ENCODE data around the gene PUS1. TPM values are rescaled to one million over a fixed set of nuclear protein-coding genes. Genes with fewer than 3 reads are reported as not detected.
A peak's percentile ranks its signal among the peaks of the same experiment; 100 is the strongest.
"Not testable (repeated sequence)": the region's sequence is repeated elsewhere in the genome, so short reads cannot be mapped to it uniquely, and the experiment has no call there.

The PUS1 gene
- total and polyA plus RNA-seq, 8 donors, result 7.6 to 35.4 (median 14.7) TPM

DNA sequence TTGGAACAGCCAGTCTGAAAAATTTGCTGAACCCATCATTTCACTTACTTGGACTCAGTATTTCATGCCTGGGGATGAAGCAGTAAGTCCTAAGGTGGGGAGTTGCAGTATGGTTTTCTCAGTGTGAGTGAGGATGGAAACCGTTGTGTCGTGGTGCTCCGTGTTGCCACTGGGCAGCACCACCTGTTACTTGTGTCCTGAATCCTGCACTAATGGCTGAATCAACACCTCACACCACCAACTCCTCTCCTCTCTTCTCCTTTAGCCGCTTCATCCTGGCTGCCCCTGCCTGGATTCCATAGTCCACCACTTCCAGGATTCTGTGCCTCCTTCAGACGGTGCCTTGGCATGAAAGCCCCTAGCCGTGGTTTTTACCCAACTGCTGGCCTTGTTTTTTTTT is 17.7 kb downstream of the PUS1 start:
- Histone ChIP-seq H3K27me3 (no peaks in the 10 kb centered on the region), H3K4me1 (peaks cover 5 to 7% (median 6%) of the 10 kb centered on the region in 3 donors), H3K4me3 (no peak overlapping the region), H3K36me3 (peaks cover 0 to 4% (median 4%) of the 10 kb centered on the region in 3 donors), H3K27ac (no peak overlapping the region), H3K9me3 (no peaks in the 10 kb centered on the region)
- DNase-seq (peak in 1 of 6 donors; percentile 20), FAIRE-seq (no peak), ATAC-seq (no peak)
- WGBS, 2 donors, result 63 to 67% methylated on average over 6 of the region's 6 CpGs
- intact Hi-C loops (cut with DNase I), result no loop called here
- TF ChIP-seq, protein P1, sequence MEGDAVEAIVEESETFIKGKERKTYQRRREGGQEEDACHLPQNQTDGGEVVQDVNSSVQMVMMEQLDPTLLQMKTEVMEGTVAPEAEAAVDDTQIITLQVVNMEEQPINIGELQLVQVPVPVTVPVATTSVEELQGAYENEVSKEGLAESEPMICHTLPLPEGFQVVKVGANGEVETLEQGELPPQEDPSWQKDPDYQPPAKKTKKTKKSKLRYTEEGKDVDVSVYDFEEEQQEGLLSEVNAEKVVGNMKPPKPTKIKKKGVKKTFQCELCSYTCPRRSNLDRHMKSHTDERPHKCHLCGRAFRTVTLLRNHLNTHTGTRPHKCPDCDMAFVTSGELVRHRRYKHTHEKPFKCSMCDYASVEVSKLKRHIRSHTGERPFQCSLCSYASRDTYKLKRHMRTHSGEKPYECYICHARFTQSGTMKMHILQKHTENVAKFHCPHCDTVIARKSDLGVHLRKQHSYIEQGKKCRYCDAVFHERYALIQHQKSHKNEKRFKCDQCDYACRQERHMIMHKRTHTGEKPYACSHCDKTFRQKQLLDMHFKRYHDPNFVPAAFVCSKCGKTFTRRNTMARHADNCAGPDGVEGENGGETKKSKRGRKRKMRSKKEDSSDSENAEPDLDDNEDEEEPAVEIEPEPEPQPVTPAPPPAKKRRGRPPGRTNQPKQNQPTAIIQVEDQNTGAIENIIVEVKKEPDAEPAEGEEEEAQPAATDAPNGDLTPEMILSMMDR (IDR thresholded peaks at IDR 0.05), result no peak

- no peaks in the 10 kb centered on the region for H3K36me3 ChIP-seq
- no peak overlapping the region for H3K27ac ChIP-seq
- FAIRE-seq, result no peak
Measured at GRCh38 chr12:131947482-131948027, 18.5 kb downstream of the PUS1 start.

GRCh38 chr12:131948166-131948712 is 19.2 kb downstream of the PUS1 start:
- intact Hi-C loops (cut with DNase I), result no loop called here
- no peak overlapping the region for H3K27ac ChIP-seq
- TF ChIP-seq, protein P1 (IDR thresholded peaks at IDR 0.05), result no peak
- no peaks in the 10 kb centered on the region for H3K36me3 ChIP-seq
- no peak for ATAC-seq
- no peak overlapping the region for H3K4me3 ChIP-seq
- peaks cover 7 to 13% (median 7%) of the 10 kb centered on the region in 3 donors for H3K4me1 ChIP-seq
- H3K9me3 ChIP-seq, result no peaks in the 10 kb centered on the region
- DNase-seq, result peak in 1 of 6 donors; percentile 12
- H3K27me3 ChIP-seq, result no peaks in the 10 kb centered on the region
- WGBS, 2 donors, result 59 to 89% methylated on average over 1 of the region's 1 CpG
- FAIRE-seq, result no peak

More at GRCh38 chr12:131947482-131948027, 18.5 kb downstream of the PUS1 start:
- Histone ChIP-seq H3K9me3 (no peaks in the 10 kb centered on the region), H3K27me3 (no peaks in the 10 kb centered on the region), H3K4me1 (peaks cover 7 to 12% (median 7%) of the 10 kb centered on the region in 3 donors), H3K4me3 (no peak overlapping the region)
- intact Hi-C loops (cut with DNase I), result no loop called here
- WGBS, 2 donors, result 49 to 57% methylated on average over 8 of the region's 8 CpGs
- ATAC-seq (no peak), DNase-seq (peak in 1 of 6 donors; percentile 11)
- TF ChIP-seq, protein P1 (IDR thresholded peaks at IDR 0.05), result no peak

GRCh38 chr12:131948713-131949430 is 19.8 kb downstream of the PUS1 start:
- H3K36me3 ChIP-seq; ATAC-seq; DNase-seq; H3K9me3 ChIP-seq; intact Hi-C loops (cut with DNase I); H3K27me3 ChIP-seq; FAIRE-seq: not testable (repeated sequence)
- peak overlapping the region in 2 of 4 donors; percentile 90 to 98 for H3K4me3 ChIP-seq
- peaks cover 7 to 13% (median 7%) of the 10 kb centered on the region in 3 donors for H3K4me1 ChIP-seq
- peak overlapping the region in 2 of 4 donors; percentile 36 to 39 for H3K27ac ChIP-seq
- 44 to 48% methylated on average over 23 of the region's 23 CpGs for WGBS, 2 donors

DNA sequence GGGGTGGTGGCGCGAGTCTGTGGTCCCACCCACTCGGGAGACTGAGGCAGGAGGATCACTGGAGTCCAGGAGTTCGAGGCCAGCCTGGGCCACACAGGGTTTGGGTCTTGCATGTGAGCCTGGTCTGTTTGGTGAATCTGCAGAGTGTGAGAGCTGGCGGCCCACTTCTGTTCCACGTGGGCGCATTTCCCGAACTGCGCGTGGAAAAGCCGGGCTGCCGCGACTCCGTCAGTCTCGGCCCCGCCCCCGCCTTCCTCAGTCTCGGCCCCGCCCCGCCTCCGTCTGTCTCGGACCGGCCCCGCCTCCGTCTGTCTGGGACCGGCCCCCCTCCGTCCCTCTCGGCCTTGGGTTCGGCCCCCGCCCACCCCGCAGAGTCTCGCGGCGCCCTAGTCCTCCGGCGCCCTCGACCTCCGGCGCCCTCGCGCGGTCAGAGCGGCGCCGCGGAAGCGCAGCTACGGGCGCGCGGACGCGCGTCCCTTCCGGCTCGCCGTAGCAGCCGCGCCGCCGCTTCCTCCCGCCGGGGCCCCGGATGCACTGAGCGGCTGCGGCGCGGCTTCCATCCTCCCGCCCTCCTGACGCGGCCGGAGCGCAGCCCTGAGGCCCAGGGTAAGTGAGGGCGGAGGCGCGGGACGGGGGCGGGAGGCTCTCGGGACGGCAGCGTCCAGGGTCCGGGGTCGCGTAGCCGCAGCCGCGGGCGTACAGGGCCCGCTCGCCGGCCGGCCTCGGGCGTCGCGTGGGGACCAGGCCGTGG is 20.5 kb downstream of the PUS1 start, which contains the start of gene EP400:
Gene EP400 (plus strand): TSS at position 512 of the 751 bp plus-strand sequence. CDS start 10,678 bp downstream, outside the sequence.
- intact Hi-C loops (cut with DNase I), result no loop called here
- TF ChIP-seq, protein P1 (IDR thresholded peaks at IDR 0.05), result peak; percentile 19 to 53 (median 28)
- H3K27ac ChIP-seq, result peak within 1 kb of the TSS; percentile 33 to 39 (median 36)
- H3K27me3 ChIP-seq, result no peaks in the 10 kb centered on the region
- no peaks in the 10 kb centered on the region for H3K36me3 ChIP-seq
- no peak for FAIRE-seq
- peak; percentile 95 to 98 (median 98) for ATAC-seq
- H3K4me1 ChIP-seq, result peaks cover 7 to 13% (median 7%) of the 10 kb centered on the region in 3 donors
- peak; percentile 93 to 97 (median 96) for DNase-seq
- no peaks in the 10 kb centered on the region for H3K9me3 ChIP-seq
- peak within 1 kb of the TSS; percentile 90 to 99 (median 97) for H3K4me3 ChIP-seq
- WGBS, 2 donors, result 2 to 4% methylated on average over 46 to 97 of the region's 97 CpGs
